GM10266 (cell line): ENCODE data around the gene HHIPL1.

ENCODE experiments used
- DNase-seq: peaks from one replicate; pipeline ENCODE4 v3.0.0; 2012; ENCODE audit errors: extremely low spot score
- TF ChIP-seq, protein P1 (sequence below): IDR thresholded peaks from 2 replicates; pipeline ENCODE4 v1.5.1; 2012; ENCODE audit warnings: mild to moderate bottlenecking, low read depth; ENCODE audit not compliant: control insufficient read depth, insufficient read depth; ENCODE audit errors: missing control alignments

Gene HHIPL1

DNA sequence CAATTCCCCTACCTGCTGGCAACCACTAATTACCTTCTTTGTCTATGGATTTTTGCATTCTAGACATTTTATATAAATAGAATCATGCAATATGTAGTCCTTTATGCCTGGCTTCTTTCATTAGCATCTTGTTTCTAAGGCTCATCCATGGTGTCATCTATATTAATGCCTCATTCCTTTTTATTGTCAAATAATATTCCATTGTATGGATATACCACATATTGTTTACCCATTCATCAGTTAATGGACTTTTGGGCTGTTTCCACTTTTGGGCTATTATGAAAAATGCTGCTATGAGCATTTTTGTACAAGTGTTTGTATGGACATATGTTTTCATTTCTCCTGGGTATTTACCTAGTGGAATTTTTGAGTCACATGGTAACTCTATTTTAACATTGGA lies 57.2 kb downstream of the HHIPL1 start:
- DNase-seq, result no peak

GRCh38 chr14:99703381-99703780 lies 58.5 kb downstream of the HHIPL1 start:
- no peak for DNase-seq
- TF ChIP-seq, protein P1, sequence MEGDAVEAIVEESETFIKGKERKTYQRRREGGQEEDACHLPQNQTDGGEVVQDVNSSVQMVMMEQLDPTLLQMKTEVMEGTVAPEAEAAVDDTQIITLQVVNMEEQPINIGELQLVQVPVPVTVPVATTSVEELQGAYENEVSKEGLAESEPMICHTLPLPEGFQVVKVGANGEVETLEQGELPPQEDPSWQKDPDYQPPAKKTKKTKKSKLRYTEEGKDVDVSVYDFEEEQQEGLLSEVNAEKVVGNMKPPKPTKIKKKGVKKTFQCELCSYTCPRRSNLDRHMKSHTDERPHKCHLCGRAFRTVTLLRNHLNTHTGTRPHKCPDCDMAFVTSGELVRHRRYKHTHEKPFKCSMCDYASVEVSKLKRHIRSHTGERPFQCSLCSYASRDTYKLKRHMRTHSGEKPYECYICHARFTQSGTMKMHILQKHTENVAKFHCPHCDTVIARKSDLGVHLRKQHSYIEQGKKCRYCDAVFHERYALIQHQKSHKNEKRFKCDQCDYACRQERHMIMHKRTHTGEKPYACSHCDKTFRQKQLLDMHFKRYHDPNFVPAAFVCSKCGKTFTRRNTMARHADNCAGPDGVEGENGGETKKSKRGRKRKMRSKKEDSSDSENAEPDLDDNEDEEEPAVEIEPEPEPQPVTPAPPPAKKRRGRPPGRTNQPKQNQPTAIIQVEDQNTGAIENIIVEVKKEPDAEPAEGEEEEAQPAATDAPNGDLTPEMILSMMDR, result no peak

More for the DNA sequence above, 57.2 kb downstream of the HHIPL1 start:
- TF ChIP-seq, protein P1, result no peak

- TF ChIP-seq, protein P1, result no peak
- DNase-seq, result no peak
These were observed 59.1 kb downstream of the HHIPL1 start for GRCh38 chr14:99704037-99704436.

- TF ChIP-seq, protein P1, result no peak
- DNase-seq, result no peak
These were observed 61.4 kb downstream of the HHIPL1 start for GRCh38 chr14:99706107-99706900.

- TF ChIP-seq, protein P1, result no peak
- no peak for DNase-seq
These were observed 62.5 kb downstream of the HHIPL1 start for GRCh38 chr14:99707420-99707819.

DNA sequence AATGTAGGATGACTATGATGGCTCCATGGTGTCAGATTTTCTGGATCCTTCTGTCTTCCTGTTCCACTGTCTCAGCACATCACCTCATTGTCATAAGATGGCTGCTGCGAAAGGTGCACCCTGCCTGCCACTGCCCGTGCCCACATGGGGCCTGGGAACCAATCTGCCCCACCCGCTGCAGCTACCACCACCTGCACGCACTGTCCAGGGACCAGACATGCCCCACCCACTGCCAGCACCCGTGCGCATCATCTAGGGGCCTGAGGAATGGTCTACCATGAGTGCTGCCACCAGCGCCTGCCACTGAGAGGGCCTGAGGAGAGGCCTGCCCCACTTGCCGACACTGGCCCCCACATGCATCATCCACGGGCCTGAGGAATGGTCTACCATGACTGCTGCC lies 63.0 kb downstream of the HHIPL1 start:
- TF ChIP-seq, protein P1, result no peak
- no peak for DNase-seq

- DNase-seq, result no peak
- TF ChIP-seq, protein P1, result no peak
These were observed 63.5 kb downstream of the HHIPL1 start for GRCh38 chr14:99708449-99708848.
